Transverse colon (tissue), 3 donors: ENCODE data around the gene SLC22A23.

Source experiments
- CTCF ChIP-seq, 5 experiments: fragments of 200-600 bp in 3 of 5; fragments of 450-650 bp in 2 of 5; sonication (generic) in 3 of 5; IDR thresholded peaks; 1 replicate in 2 of 5; 2 replicates in 3 of 5; pipeline ENCODE4 v1.5.1; 2016 to 2017; ENCODE audit warnings: antibody characterized with exemption in 5 of 5, inconsistent platforms in 3 of 5, mild to moderate bottlenecking in 2 of 5, moderate library complexity in 1 of 5
- EP300 ChIP-seq: sonication (generic); formaldehyde crosslinking; IDR thresholded peaks from one replicate; pipeline ENCODE4 v1.6.1; 2017; ENCODE audit warnings: antibody characterized with exemption, low read depth

DNA sequence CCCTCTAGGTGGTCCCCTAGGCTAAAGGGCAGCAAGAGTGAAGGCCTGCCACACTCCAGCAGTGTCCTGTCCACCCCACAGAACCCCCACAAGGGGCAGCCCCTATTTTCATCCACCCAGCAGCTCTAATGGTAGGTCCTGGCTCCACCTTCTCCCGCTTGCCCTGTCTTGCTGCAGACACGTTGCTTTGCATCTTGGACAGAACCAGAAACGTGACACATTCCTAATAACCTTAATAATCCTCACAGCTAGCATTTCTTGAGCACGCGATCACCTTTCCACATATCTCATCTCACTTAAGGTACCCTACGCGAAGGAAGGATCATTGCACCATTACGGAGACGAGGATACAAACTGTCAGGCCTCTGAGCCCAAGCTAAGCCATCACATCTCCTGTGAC is 11.7 kb upstream of the SLC22A23 start:
- TF ChIP-seq EP300 (no peak), CTCF (IDR thresholded peaks at IDR 0.05) (no peak)
